ENCODE measurements around the gene CHMP6. TPM values are rescaled to one million over a fixed set of nuclear protein-coding genes. Genes with fewer than 3 reads are reported as not detected.

Gene CHMP6
- total RNA-seq, 2 donors from 2014 or later = 10.4 to 32.3 TPM

GRCh38 chr17:80964544-80964856, 27.1 kb upstream of the CHMP6 start:
- peaks cover 13% of the 10 kb centered on the region for H3K4me1 ChIP-seq
- 89 to 91% methylated on average over 10 to 14 of the region's 14 CpGs for WGBS, 2 donors
- H3K9me3 ChIP-seq = no peaks in the 10 kb centered on the region
- intact Hi-C loops (cut with DNase I) = no loop called here
- ATAC-seq (no peak), DNase-seq (no peak)
- H3K4me3 ChIP-seq = no peak overlapping the region
- no peak for TF ChIP-seq CTCF (IDR thresholded peaks at IDR 0.05)
- H3K27me3 ChIP-seq = peaks cover 0 to 3% of the 10 kb centered on the region in 2 donors
- peaks cover 0 to 4% of the 10 kb centered on the region in 2 donors for H3K36me3 ChIP-seq (replicated peaks in 1 of 2; ENCODE audit: insufficient read depth in 1 of 2, low read depth in 2 of 2)
- no peak overlapping the region for H3K27ac ChIP-seq

- WGBS, 2 donors = 92 to 97% methylated on average over 13 to 33 of the region's 36 CpGs
- Histone ChIP-seq H3K4me1 (peaks cover 16% of the 10 kb centered on the region), H3K27ac (no peak overlapping the region), H3K36me3 (replicated peaks in 1 of 2; ENCODE audit: insufficient read depth in 1 of 2, low read depth in 2 of 2) (peaks cover 0 to 4% of the 10 kb centered on the region in 2 donors), H3K4me3 (no peak overlapping the region), H3K27me3 (peaks cover 0 to 8% of the 10 kb centered on the region in 2 donors), H3K9me3 (no peaks in the 10 kb centered on the region)
- ATAC-seq (no peak), DNase-seq (no peak)
- intact Hi-C loops (cut with DNase I) = no loop called here
- TF ChIP-seq POLR2A (IDR thresholded peaks at IDR 0.05) (no peak), CTCF (IDR thresholded peaks at IDR 0.05) (no peak)
These were observed 26.6 kb upstream of the CHMP6 start for GRCh38 chr17:80964859-80965580.

- Histone ChIP-seq H3K9me3 (no peaks in the 10 kb centered on the region), H3K27me3 (peaks cover 0 to 14% of the 10 kb centered on the region in 2 donors), H3K27ac (no peak overlapping the region), H3K36me3 (replicated peaks in 1 of 2; ENCODE audit: insufficient read depth in 1 of 2, low read depth in 2 of 2) (peaks cover 0 to 4% of the 10 kb centered on the region in 2 donors), H3K4me1 (peaks cover 16% of the 10 kb centered on the region), H3K4me3 (no peak overlapping the region)
- WGBS, 2 donors = 87 to 88% methylated on average over 11 to 21 of the region's 21 CpGs
- no peak for DNase-seq
- intact Hi-C loops (cut with DNase I) = no loop called here
- TF ChIP-seq POLR2A (IDR thresholded peaks at IDR 0.05) (no peak), CTCF (IDR thresholded peaks at IDR 0.05) (no peak)
- ATAC-seq = no peak
These were observed 26.0 kb upstream of the CHMP6 start for GRCh38 chr17:80965606-80966005.

GRCh38 chr17:80967404-80967872, 24.2 kb upstream of the CHMP6 start:
- Histone ChIP-seq H3K4me3 (no peak overlapping the region), H3K4me1 (peaks cover 16% of the 10 kb centered on the region), H3K36me3 (replicated peaks in 1 of 2; ENCODE audit: insufficient read depth in 1 of 2, low read depth in 2 of 2) (peaks cover 0 to 4% of the 10 kb centered on the region in 2 donors), H3K27me3 (peaks cover 0 to 17% of the 10 kb centered on the region in 2 donors), H3K9me3 (no peaks in the 10 kb centered on the region), H3K27ac (no peak overlapping the region)
- 65 to 74% methylated on average over 8 to 17 of the region's 19 CpGs for WGBS, 2 donors
- TF ChIP-seq CTCF (IDR thresholded peaks at IDR 0.05) = no peak
- no peak for DNase-seq
- intact Hi-C loops (cut with DNase I) = no loop called here
- no peak for ATAC-seq

- ATAC-seq = peak; percentile 28
These were observed 23.0 kb upstream of the CHMP6 start for GRCh38 chr17:80968602-80969029.

More at GRCh38 chr17:80968602-80969029, 23.0 kb upstream of the CHMP6 start:
- peaks cover 0 to 4% of the 10 kb centered on the region in 2 donors for H3K36me3 ChIP-seq (replicated peaks in 1 of 2; ENCODE audit: insufficient read depth in 1 of 2, low read depth in 2 of 2)
- DNase-seq = peak in 3 of 4 donors; percentile 31 to 77 (median 67)
- H3K27ac ChIP-seq = no peak overlapping the region
- H3K4me3 ChIP-seq = no peak overlapping the region
- peaks cover 16% of the 10 kb centered on the region for H3K4me1 ChIP-seq
- no peaks in the 10 kb centered on the region for H3K9me3 ChIP-seq
- intact Hi-C loops (cut with DNase I) = no loop called here
- H3K27me3 ChIP-seq = peaks cover 0 to 17% of the 10 kb centered on the region in 2 donors
- TF ChIP-seq CTCF (IDR thresholded peaks at IDR 0.05) (no peak), POLR2A (IDR thresholded peaks at IDR 0.05) (no peak)
- 11 to 47% methylated on average over 3 to 17 of the region's 17 CpGs for WGBS, 2 donors
